Neuron (in vitro differentiated cells): ENCODE data around the gene CGB8.
"Not testable (repeated sequence)": the region's sequence is repeated elsewhere in the genome, so short reads cannot be mapped to it uniquely, and the experiment has no call there.

ENCODE experiments used
- H2AFZ ChIP-seq: one replicate; pipeline ENCODE4 v1.6.1; 2013; ENCODE audit warnings: low read depth, mild to moderate bottlenecking, inconsistent platforms, low read length, moderate library complexity
- H3K27me3 ChIP-seq: one replicate; pipeline ENCODE4 v1.6.1; 2013; ENCODE audit warnings: low read length; ENCODE audit not compliant: insufficient read depth
- H3K36me3 ChIP-seq: one replicate; pipeline ENCODE4 v1.6.1; 2013; ENCODE audit warnings: low read length; ENCODE audit not compliant: insufficient read depth
- H3K4me1 ChIP-seq: one replicate; pipeline ENCODE4 v1.6.1; 2013; ENCODE audit warnings: low read length; ENCODE audit not compliant: insufficient read depth
- H3K4me3 ChIP-seq: 2 replicates; pipeline ENCODE4 v1.5.1; 2013; ENCODE audit warnings: mild to moderate bottlenecking, low read length, moderate library complexity
- H3K9me3 ChIP-seq: one replicate; pipeline ENCODE4 v1.6.1; 2013; ENCODE audit warnings: low read length

CGB8 gene

GRCh38 chr19:49036815-49037214 is 12.1 kb downstream of the CGB8 start, which contains the start of gene CGB1:
TSS of gene CGB1 (minus strand) at chr19:49036895. CDS start at chr19:49036711, 184 bp downstream.
- H3K36me3 ChIP-seq, H2AFZ ChIP-seq, H3K9me3 ChIP-seq, H3K4me3 ChIP-seq, H3K27me3 ChIP-seq, H3K4me1 ChIP-seq: not testable (repeated sequence)

GRCh38 chr19:49031642-49032301 is 17.1 kb downstream of the CGB8 start, which contains the start of gene CGB2:
TSS of gene CGB2 (plus strand) at chr19:49031890. CDS start at chr19:49032096, 206 bp downstream.
- not testable (repeated sequence) for H3K36me3 ChIP-seq, H3K4me1 ChIP-seq, H2AFZ ChIP-seq, H3K9me3 ChIP-seq, H3K4me3 ChIP-seq, H3K27me3 ChIP-seq

GRCh38 chr19:49030323-49030722 is 18.6 kb downstream of the CGB8 start:
- H3K27me3 ChIP-seq, H3K36me3 ChIP-seq, H3K9me3 ChIP-seq, H2AFZ ChIP-seq, H3K4me3 ChIP-seq, H3K4me1 ChIP-seq: not testable (repeated sequence)

- H3K27me3 ChIP-seq, H3K9me3 ChIP-seq, H3K4me1 ChIP-seq, H2AFZ ChIP-seq, H3K36me3 ChIP-seq, H3K4me3 ChIP-seq: not testable (repeated sequence)
These were observed 19.2 kb downstream of the CGB8 start for GRCh38 chr19:49029749-49030148.

- not testable (repeated sequence) for H2AFZ ChIP-seq, H3K9me3 ChIP-seq, H3K36me3 ChIP-seq, H3K27me3 ChIP-seq, H3K4me1 ChIP-seq, H3K4me3 ChIP-seq
These were observed 20.2 kb downstream of the CGB8 start for GRCh38 chr19:49028686-49029085.

- H3K27me3 ChIP-seq, H3K4me1 ChIP-seq, H2AFZ ChIP-seq, H3K4me3 ChIP-seq, H3K9me3 ChIP-seq, H3K36me3 ChIP-seq: not testable (repeated sequence)
These were observed 23.3 kb downstream of the CGB8 start for GRCh38 chr19:49025599-49025998.

GRCh38 chr19:49025088-49025487 is 23.8 kb downstream of the CGB8 start:
- not testable (repeated sequence) for H2AFZ ChIP-seq, H3K9me3 ChIP-seq, H3K36me3 ChIP-seq, H3K4me3 ChIP-seq, H3K27me3 ChIP-seq, H3K4me1 ChIP-seq

- H3K9me3 ChIP-seq, result not testable (repeated sequence)
These were observed 24.7 kb downstream of the CGB8 start, which contains the start of gene CGB3 for GRCh38 chr19:49024233-49024632. TSS of gene CGB3 (minus strand) at chr19:49024333. CDS start at chr19:49023971, 362 bp downstream.

GRCh38 chr19:49022116-49022515 is 26.8 kb downstream of the CGB8 start:
- Histone ChIP-seq H3K27me3 (no peaks in the 10 kb centered on the region), H2AFZ (no peak overlapping the region)

More at GRCh38 chr19:49024233-49024632, 24.7 kb downstream of the CGB8 start, which contains the start of gene CGB3:
- H3K36me3 ChIP-seq, H2AFZ ChIP-seq, H3K27me3 ChIP-seq, H3K4me3 ChIP-seq, H3K4me1 ChIP-seq: not testable (repeated sequence)

GRCh38 chr19:49020931-49021895 is 27.7 kb downstream of the CGB8 start:
- Histone ChIP-seq H3K4me1 (peaks cover 3% of the 10 kb centered on the region), H3K9me3 (peaks cover 11% of the 10 kb centered on the region), H2AFZ (no peak overlapping the region), H3K27me3 (no peaks in the 10 kb centered on the region), H3K4me3 (no peak overlapping the region), H3K36me3 (peaks cover 9% of the 10 kb centered on the region)

More at GRCh38 chr19:49022116-49022515, 26.8 kb downstream of the CGB8 start:
- Histone ChIP-seq H3K9me3 (peaks cover 9% of the 10 kb centered on the region), H3K4me1 (peaks cover 3% of the 10 kb centered on the region), H3K36me3 (peaks cover 2% of the 10 kb centered on the region), H3K4me3 (no peak overlapping the region)

GRCh38 chr19:49020342-49020741 is 28.6 kb downstream of the CGB8 start:
- Histone ChIP-seq H3K9me3 (peaks cover 16% of the 10 kb centered on the region), H2AFZ (no peak overlapping the region), H3K4me3 (no peak overlapping the region), H3K36me3 (peaks cover 18% of the 10 kb centered on the region), H3K4me1 (peaks cover 3% of the 10 kb centered on the region), H3K27me3 (no peaks in the 10 kb centered on the region)

GRCh38 chr19:49019242-49019932 is 29.5 kb downstream of the CGB8 start:
- no peak overlapping the region for H2AFZ ChIP-seq
- H3K27me3 ChIP-seq, result no peaks in the 10 kb centered on the region
- no peak overlapping the region for H3K4me3 ChIP-seq
- H3K4me1 ChIP-seq, result peaks cover 3% of the 10 kb centered on the region
- H3K9me3 ChIP-seq, result peaks cover 16% of the 10 kb centered on the region
- peaks cover 27% of the 10 kb centered on the region for H3K36me3 ChIP-seq
